Transverse colon (tissue), 4 donors: ENCODE measurements around the gene ARF5. TPM values are rescaled to one million over a fixed set of nuclear protein-coding genes. Genes with fewer than 3 reads are reported as not detected.

Experiments
- DNase-seq: peaks from one replicate; pipeline ENCODE4 v3.0.0-alpha.2; 2019
- H3K27ac ChIP-seq, 4 donors: fragments of 200-600 bp; sonication (generic); 2 replicates each; pipeline ENCODE4 v1.5.1; 2016 to 2018; ENCODE audit warnings: inconsistent platforms in 4 of 4
- H3K27me3 ChIP-seq: fragments of 200-600 bp; sonication (generic); 2 replicates; pipeline ENCODE4 v1.5.1; 2017; ENCODE audit warnings: inconsistent platforms
- H3K36me3 ChIP-seq, 4 donors: fragments of 200-600 bp; sonication (generic); 2 replicates each; pipeline ENCODE4 v1.5.1; 2017 to 2019; ENCODE audit warnings: inconsistent platforms in 4 of 4
- H3K4me1 ChIP-seq, 4 donors: fragments of 200-600 bp; sonication (generic); 2 replicates each; pipeline ENCODE4 v1.5.1; 2017 to 2020; ENCODE audit warnings: inconsistent platforms in 4 of 4
- H3K4me3 ChIP-seq, 4 donors: fragments of 200-600 bp; sonication (generic); 1 replicate in 1 of 4; 2 replicates in 3 of 4; pipeline versions ENCODE4 v1.5.1 to v1.6.1; 2017 to 2019; ENCODE audit warnings: inconsistent platforms in 4 of 4
- H3K9me3 ChIP-seq, 2 donors: fragments of 200-600 bp; sonication (generic); 2 replicates each; pipeline ENCODE4 v1.5.1; 2017 to 2019; ENCODE audit warnings: inconsistent platforms in 2 of 2
- EP300 ChIP-seq: sonication (generic); formaldehyde crosslinking; IDR thresholded peaks from one replicate; pipeline ENCODE4 v1.6.1; 2017; ENCODE audit warnings: antibody characterized with exemption, low read depth
- POLR2A ChIP-seq: fragments of 450-650 bp; IDR thresholded peaks from one replicate; pipeline ENCODE4 v1.6.1; 2016; ENCODE audit warnings: antibody characterized with exemption, mild to moderate bottlenecking, moderate library complexity
- POLR2AphosphoS5 ChIP-seq, 3 donors: sonication (generic); formaldehyde crosslinking; IDR thresholded peaks; one replicate each; pipeline ENCODE4 v1.6.1; 2016; ENCODE audit warnings: antibody characterized with exemption in 3 of 3
- WGBS, 2 donors: methylation state at CpG; one replicate each; pipeline ENCODE4 v1.1.5; 2018; ENCODE audit warnings: low coverage in 1 of 2; 5-methylcytosine and 5-hydroxymethylcytosine counted together
- in situ Hi-C, 4 donors: fragments of 200-750 bp; cut with MboI; loops; one replicate each; pipeline versions ENCODE4 v1.15.0 to v1.15.1; 2017; ENCODE audit warnings: low sequenced_read_pairs in 3 of 4, low pct_ligation_motif_present in 1 of 4, low pct_unique_long_range_greater_than_20kb in 1 of 4
- intact Hi-C: fragments of 100-400 bp; cut with DNase I; formaldehyde crosslinking; loops from one replicate; pipeline ENCODE4 v1.15.1; 2023; ENCODE audit warnings: low total_unique reads
- total RNA-seq, 4 donors: library from RNA; depleted of rRNA; stranded (reverse); fragments of >200 nt; gene quantifications; one replicate each; pipeline ENCODE4 v1.1.0, GENCODE V29; 2016
- TF ChIP-seq, protein P1 (sequence below), 5 experiments: fragments of 200-600 bp in 3 of 5; fragments of 450-650 bp in 2 of 5; sonication (generic) in 3 of 5; IDR thresholded peaks; 1 replicate in 2 of 5; 2 replicates in 3 of 5; pipeline ENCODE4 v1.5.1; 2016 to 2017; ENCODE audit warnings: antibody characterized with exemption in 5 of 5, inconsistent platforms in 3 of 5, mild to moderate bottlenecking in 2 of 5, moderate library complexity in 1 of 5

Gene ARF5
- total RNA-seq, 4 donors from 2014 or later = 70.1 to 379 (median 194) TPM

GRCh38 chr7:127591189-127591588 is 3.0 kb downstream of the ARF5 start:
- intact Hi-C loops (loop anchor here (10.0 kb wide), 1 partner anchor 54 kb away; no protein-coding TSS in a partner anchor), in situ Hi-C loops (loop anchor here in 1 of 4 donors (10.0 kb wide), 1 partner anchor 54 kb away; no protein-coding TSS in a partner anchor)
- WGBS, 2 donors = 91 to 94% methylated on average over 7 of the region's 7 CpGs
- Histone ChIP-seq H3K36me3 (peaks cover 0 to 16% (median 5%) of the 10 kb centered on the region in 4 donors), H3K27ac (no peak overlapping the region), H3K4me1 (peaks cover 6 to 20% (median 13%) of the 10 kb centered on the region in 4 donors), H3K9me3 (no peaks in the 10 kb centered on the region), H3K4me3 (no peak overlapping the region), H3K27me3 (no peaks in the 10 kb centered on the region)
- no peak for DNase-seq
- TF ChIP-seq POLR2A (no peak), EP300 (no peak), POLR2AphosphoS5 (IDR thresholded peaks at IDR 0.05) (no peak)
- TF ChIP-seq, protein P1, sequence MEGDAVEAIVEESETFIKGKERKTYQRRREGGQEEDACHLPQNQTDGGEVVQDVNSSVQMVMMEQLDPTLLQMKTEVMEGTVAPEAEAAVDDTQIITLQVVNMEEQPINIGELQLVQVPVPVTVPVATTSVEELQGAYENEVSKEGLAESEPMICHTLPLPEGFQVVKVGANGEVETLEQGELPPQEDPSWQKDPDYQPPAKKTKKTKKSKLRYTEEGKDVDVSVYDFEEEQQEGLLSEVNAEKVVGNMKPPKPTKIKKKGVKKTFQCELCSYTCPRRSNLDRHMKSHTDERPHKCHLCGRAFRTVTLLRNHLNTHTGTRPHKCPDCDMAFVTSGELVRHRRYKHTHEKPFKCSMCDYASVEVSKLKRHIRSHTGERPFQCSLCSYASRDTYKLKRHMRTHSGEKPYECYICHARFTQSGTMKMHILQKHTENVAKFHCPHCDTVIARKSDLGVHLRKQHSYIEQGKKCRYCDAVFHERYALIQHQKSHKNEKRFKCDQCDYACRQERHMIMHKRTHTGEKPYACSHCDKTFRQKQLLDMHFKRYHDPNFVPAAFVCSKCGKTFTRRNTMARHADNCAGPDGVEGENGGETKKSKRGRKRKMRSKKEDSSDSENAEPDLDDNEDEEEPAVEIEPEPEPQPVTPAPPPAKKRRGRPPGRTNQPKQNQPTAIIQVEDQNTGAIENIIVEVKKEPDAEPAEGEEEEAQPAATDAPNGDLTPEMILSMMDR (IDR thresholded peaks at IDR 0.05) = no peak

DNA sequence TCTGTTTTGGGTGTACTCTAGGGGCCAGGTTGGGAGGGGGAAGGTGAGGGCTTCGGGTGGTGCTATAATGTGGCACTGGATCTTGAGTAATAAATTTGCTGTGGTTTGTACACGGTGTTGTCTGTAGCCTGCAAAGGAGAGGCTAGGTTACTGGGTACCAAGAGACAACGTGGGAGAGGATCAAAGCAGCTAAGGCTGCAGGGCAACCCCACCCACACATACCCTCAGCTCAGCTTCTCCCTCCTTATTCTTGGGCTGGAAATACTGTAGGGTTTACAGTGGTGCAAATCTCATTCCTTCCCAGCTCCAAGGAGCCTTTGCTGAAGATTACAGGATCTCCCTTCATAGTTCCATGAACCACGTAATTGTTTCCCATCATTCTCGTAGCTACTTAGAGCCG is 3.4 kb downstream of the ARF5 start:
- H3K27ac ChIP-seq = no peak overlapping the region
- 72 to 84% methylated on average over 6 of the region's 6 CpGs for WGBS, 2 donors
- no peak overlapping the region for H3K4me3 ChIP-seq
- no peak for DNase-seq
- intact Hi-C loops (loop anchor here (10.0 kb wide), 1 partner anchor 53 kb away; no protein-coding TSS in a partner anchor), in situ Hi-C loops (loop anchor here in 1 of 4 donors (10.0 kb wide), 1 partner anchor 53 kb away; no protein-coding TSS in a partner anchor)
- H3K27me3 ChIP-seq = no peaks in the 10 kb centered on the region
- peaks cover 6 to 20% (median 13%) of the 10 kb centered on the region in 4 donors for H3K4me1 ChIP-seq
- H3K9me3 ChIP-seq = no peaks in the 10 kb centered on the region
- TF ChIP-seq POLR2AphosphoS5 (IDR thresholded peaks at IDR 0.05) = no peak
- TF ChIP-seq POLR2A = no peak
- peaks cover 0 to 16% (median 5%) of the 10 kb centered on the region in 4 donors for H3K36me3 ChIP-seq

DNA sequence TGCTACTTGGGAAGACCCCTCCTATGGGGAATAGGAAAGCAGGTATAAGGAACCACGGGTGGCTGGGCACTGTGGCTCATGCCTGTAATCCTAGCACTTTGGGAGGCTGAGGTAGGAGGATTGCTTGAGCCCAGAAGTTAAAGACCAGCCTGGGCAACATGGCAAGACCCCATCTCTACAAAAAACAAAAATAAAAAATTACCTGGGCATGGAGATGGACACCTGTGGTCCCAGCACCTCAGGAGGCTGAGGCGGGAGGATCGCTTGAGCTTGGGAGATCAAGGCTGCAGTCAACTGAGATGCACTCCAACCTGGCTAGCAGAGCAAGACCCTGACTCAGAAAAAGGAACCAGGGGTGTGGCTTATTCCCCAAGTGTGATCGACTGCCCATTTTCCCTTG is 4.3 kb downstream of the ARF5 start:
- no peak overlapping the region for H3K27ac ChIP-seq
- H3K27me3 ChIP-seq = no peaks in the 10 kb centered on the region
- peaks cover 0 to 16% (median 5%) of the 10 kb centered on the region in 4 donors for H3K36me3 ChIP-seq
- intact Hi-C loops = loop anchor here (10.0 kb wide), 1 partner anchor 52 kb away; no protein-coding TSS in a partner anchor
- no peaks in the 10 kb centered on the region for H3K9me3 ChIP-seq
- peaks cover 6 to 18% (median 13%) of the 10 kb centered on the region in 4 donors for H3K4me1 ChIP-seq
- WGBS, 2 donors = 76 to 90% methylated on average over 3 to 4 of the region's 4 CpGs
- H3K4me3 ChIP-seq = no peak overlapping the region
- TF ChIP-seq EP300 (no peak), POLR2AphosphoS5 (IDR thresholded peaks at IDR 0.05) (no peak)
- in situ Hi-C loops = loop anchor here in 1 of 4 donors (10.0 kb wide), 1 partner anchor 52 kb away; no protein-coding TSS in a partner anchor
- DNase-seq = no peak

DNA sequence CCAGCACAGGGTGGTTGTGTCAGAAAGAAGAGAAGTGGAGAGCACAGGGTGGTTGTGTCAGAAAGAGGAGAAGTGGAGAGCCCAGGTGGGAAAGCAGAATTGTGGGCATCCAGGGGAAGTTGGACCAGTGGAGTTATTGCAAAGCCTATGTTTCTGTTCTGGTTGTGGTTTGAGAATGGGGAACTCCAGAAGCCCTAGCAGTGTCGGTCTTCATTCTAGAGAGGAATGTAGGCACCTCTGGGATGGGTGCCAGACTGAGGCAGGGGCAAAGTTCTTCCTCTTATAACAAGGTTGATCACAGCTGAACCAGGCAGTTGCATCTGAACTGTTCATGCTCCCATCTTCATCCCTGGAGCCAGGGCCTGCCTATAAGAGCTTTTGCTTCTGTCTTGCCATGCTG is 6.3 kb downstream of the ARF5 start:
- Histone ChIP-seq H3K36me3 (peaks cover 0 to 16% (median 5%) of the 10 kb centered on the region in 4 donors), H3K27ac (no peak overlapping the region), H3K4me1 (peaks cover 2 to 7% (median 4%) of the 10 kb centered on the region in 4 donors), H3K4me3 (no peak overlapping the region), H3K9me3 (no peaks in the 10 kb centered on the region), H3K27me3 (no peaks in the 10 kb centered on the region)
- WGBS, 2 donors = 46% methylated on average over 1 of the region's 1 CpG; no CpG with 5 or more reads in 1 of the 2 donors
- intact Hi-C loops (loop anchor here (10.0 kb wide), 1 partner anchor 50 kb away; no protein-coding TSS in a partner anchor), in situ Hi-C loops (loop anchor here in 1 of 4 donors (10.0 kb wide), 1 partner anchor 50 kb away; no protein-coding TSS in a partner anchor)
- TF ChIP-seq POLR2A (no peak), EP300 (no peak), POLR2AphosphoS5 (IDR thresholded peaks at IDR 0.05) (no peak)
- TF ChIP-seq, protein P1 (IDR thresholded peaks at IDR 0.05) = no peak
- peak; percentile 15 for DNase-seq

DNA sequence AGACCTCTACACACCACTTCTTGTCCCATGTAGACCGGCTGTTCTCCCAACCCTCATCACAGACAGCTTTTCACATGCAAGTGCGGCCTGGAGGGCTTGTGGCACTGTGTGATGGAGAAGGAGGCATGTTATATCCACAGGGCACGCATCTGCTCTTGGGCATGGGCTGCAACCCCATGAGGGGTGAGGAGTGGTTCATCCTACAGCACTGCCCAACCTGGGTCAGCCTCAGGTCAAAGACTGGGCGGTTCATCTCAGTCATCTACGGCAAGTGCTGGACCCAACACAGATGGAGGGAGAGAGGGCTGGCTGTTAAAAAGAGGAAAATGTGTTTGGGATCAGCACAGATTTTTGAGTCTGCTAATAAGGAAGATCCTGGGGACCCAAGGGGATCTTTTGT is 7.5 kb downstream of the ARF5 start:
- in situ Hi-C loops (loop anchor here in 1 of 4 donors (10.0 kb wide), 1 partner anchor 49 kb away; no protein-coding TSS in a partner anchor), intact Hi-C loops (loop anchor here (10.0 kb wide), 1 partner anchor 49 kb away; no protein-coding TSS in a partner anchor)
- TF ChIP-seq POLR2A = no peak
- TF ChIP-seq, protein P1 (IDR thresholded peaks at IDR 0.05) = no peak
- no peak for TF ChIP-seq POLR2AphosphoS5 (IDR thresholded peaks at IDR 0.05)
- no peak for TF ChIP-seq EP300
- no peak for DNase-seq
- no peaks in the 10 kb centered on the region for H3K4me1 ChIP-seq
- no peak overlapping the region for H3K27ac ChIP-seq
- WGBS, 2 donors = 96% methylated on average over 5 of the region's 5 CpGs; no CpG with 5 or more reads in 1 of the 2 donors
- H3K36me3 ChIP-seq = peaks cover 0 to 11% (median 3%) of the 10 kb centered on the region in 4 donors
- H3K27me3 ChIP-seq = no peaks in the 10 kb centered on the region
- no peaks in the 10 kb centered on the region for H3K9me3 ChIP-seq
- H3K4me3 ChIP-seq = no peak overlapping the region
